CD14-positive monocyte (primary cell): ENCODE measurements around the gene ICAM5. TPM values are rescaled to one million over a fixed set of nuclear protein-coding genes. Genes with fewer than 3 reads are reported as not detected.

ENCODE experiments used
- DNase-seq, 3 donors: peaks; one replicate each; pipeline ENCODE4 v3.0.0-alpha.2; 2011 to 2022
- H2AFZ ChIP-seq: 2 replicates; pipeline ENCODE4 v1.6.0; 2012; ENCODE audit warnings: mild to moderate bottlenecking, low read depth, low read length, inconsistent platforms; ENCODE audit not compliant: insufficient read depth, poor library complexity, severe bottlenecking
- H3K27ac ChIP-seq, 2 donors: 1 replicate in 1 of 2; 2 replicates in 1 of 2; pipeline ENCODE4 v1.5.1; 2012 to 2013; ENCODE audit warnings: low read length in 2 of 2, control low read depth in 1 of 2, inconsistent platforms in 1 of 2, low read depth in 1 of 2, mild to moderate bottlenecking in 1 of 2
- H3K27me3 ChIP-seq, 2 donors: one replicate each; pipeline versions ENCODE4 v1.6.0 to v1.6.1; 2011 to 2013; ENCODE audit warnings: low read length in 2 of 2; ENCODE audit not compliant: control insufficient read depth in 2 of 2, insufficient read depth in 2 of 2
- H3K36me3 ChIP-seq, 2 donors: replicated peaks in 1 of 2; 1 replicate in 1 of 2; 2 replicates in 1 of 2; pipeline versions ENCODE4 v1.5.1 to v1.6.1; 2012 to 2013; ENCODE audit warnings: low read length in 2 of 2, control low read depth in 1 of 2, inconsistent platforms in 1 of 2, mild to moderate bottlenecking in 1 of 2; ENCODE audit not compliant: insufficient read depth in 2 of 2, control insufficient read depth in 1 of 2
- H3K4me1 ChIP-seq, 2 donors: 1 replicate in 1 of 2; 2 replicates in 1 of 2; pipeline versions ENCODE4 v1.5.1 to v1.6.1; 2012 to 2013; ENCODE audit warnings: low read length in 2 of 2, control low read depth in 1 of 2, inconsistent platforms in 1 of 2, mild to moderate bottlenecking in 1 of 2, moderate library complexity in 1 of 2; ENCODE audit not compliant: insufficient read depth in 2 of 2, control insufficient read depth in 1 of 2
- H3K4me2 ChIP-seq: replicated peaks from 2 replicates; pipeline ENCODE3; 2012; ENCODE audit warnings: low read length, moderate library complexity, mild to moderate bottlenecking; ENCODE audit not compliant: poor library complexity, severe bottlenecking; ENCODE audit errors: extremely low read depth
- H3K4me3 ChIP-seq, 3 experiments: fragments of 200-600 bp in 1 of 3; sonication (generic) in 1 of 3; replicated peaks in 1 of 3; 1 replicate in 2 of 3; 2 replicates in 1 of 3; pipeline ENCODE4 v1.5.1; 2011 to 2013; ENCODE audit warnings: low read length in 3 of 3, mild to moderate bottlenecking in 3 of 3, control low read depth in 2 of 3, low read depth in 2 of 3, inconsistent platforms in 1 of 3, moderate library complexity in 1 of 3
- H3K79me2 ChIP-seq: 2 replicates; pipeline ENCODE4 v1.6.0; 2012; ENCODE audit warnings: mild to moderate bottlenecking, control low read depth, inconsistent platforms, low read length, moderate library complexity; ENCODE audit not compliant: insufficient read depth
- H3K9ac ChIP-seq: 2 replicates; pipeline ENCODE4 v1.6.0; 2017; ENCODE audit warnings: low read length, mild to moderate bottlenecking; ENCODE audit not compliant: insufficient read depth, poor library complexity, severe bottlenecking
- H3K9me3 ChIP-seq, 2 donors: replicated peaks in 1 of 2; 1 replicate in 1 of 2; 2 replicates in 1 of 2; pipeline versions ENCODE4 v1.5.1 to v1.6.1; 2012 to 2013; ENCODE audit warnings: low read length in 2 of 2, control low read depth in 1 of 2; ENCODE audit not compliant: control insufficient read depth in 1 of 2, insufficient read depth in 1 of 2
- H4K20me1 ChIP-seq: 2 replicates; pipeline ENCODE4 v1.6.0; 2012; ENCODE audit warnings: mild to moderate bottlenecking, low read length, control low read depth, moderate library complexity; ENCODE audit not compliant: insufficient read depth
- H3K27ac Mint-ChIP-seq, 7 donors: one replicate each; pipeline ENCODE4 v1.8.0; 2020; ENCODE audit warnings: mild to moderate bottlenecking in 7 of 7, mixed read lengths in 7 of 7, moderate library complexity in 6 of 7, inconsistent platforms in 2 of 7
- H3K27me3 Mint-ChIP-seq, 3 donors: one replicate each; pipeline ENCODE4 v1.8.0; 2021 to 2022; ENCODE audit warnings: low read depth in 3 of 3, mild to moderate bottlenecking in 3 of 3, mixed read lengths in 3 of 3, moderate library complexity in 3 of 3, inconsistent platforms in 1 of 3
- H3K36me3 Mint-ChIP-seq, 2 donors: one replicate each; pipeline ENCODE4 v1.8.0; 2020; ENCODE audit warnings: mixed read lengths in 2 of 2, inconsistent platforms in 1 of 2, mild to moderate bottlenecking in 1 of 2
- H3K4me1 Mint-ChIP-seq: one replicate; pipeline ENCODE4 v1.8.0; 2020; ENCODE audit warnings: mild to moderate bottlenecking, mixed read lengths
- H3K4me3 Mint-ChIP-seq, 2 donors: one replicate each; pipeline ENCODE4 v1.8.0; 2020; ENCODE audit warnings: mild to moderate bottlenecking in 2 of 2, mixed read lengths in 2 of 2, moderate library complexity in 1 of 2
- H3K9me3 Mint-ChIP-seq, 7 donors: one replicate each; pipeline ENCODE4 v1.8.0; 2020 to 2022; ENCODE audit warnings: mixed read lengths in 7 of 7, mild to moderate bottlenecking in 6 of 7, moderate library complexity in 6 of 7, inconsistent platforms in 2 of 7
- WGBS: methylation state at CpG from one replicate; pipeline ENCODE4 v1.1.5; 2013; ENCODE audit warnings: missing lambda C conversion rate; ENCODE audit not compliant: insufficient coverage; 5-methylcytosine and 5-hydroxymethylcytosine counted together
- intact Hi-C, 2 donors: fragments of 100-400 bp; cut with micrococcal nuclease; formaldehyde crosslinking; loops; one replicate each; pipeline versions ENCODE4 v1.15.0 to v1.15.1; 2023
- polyA plus RNA-seq, 3 donors: library from polyadenylated mRNA; depleted of rRNA in 1 of 3; unstranded in 2 of 3; stranded (reverse) in 1 of 3; fragments of 300-500 nt in 2 of 3; fragments of >200 nt in 1 of 3; fragmentation: Illumina TruSeq in 2 of 3; gene quantifications; 1 replicate in 2 of 3; 2 replicates in 1 of 3; pipeline ENCODE4 v1.2.3, GENCODE V29; 2012 to 2021
- TF ChIP-seq, protein P1 (sequence below): fragments of 200-600 bp; IDR thresholded peaks from one replicate; pipeline ENCODE4 v1.8.0; 2022; ENCODE audit warnings: antibody characterized with exemption, mild to moderate bottlenecking

The ICAM5 gene
- polyA plus RNA-seq, 3 donors = 0.21 to 2.1 TPM; not detected in 1

DNA sequence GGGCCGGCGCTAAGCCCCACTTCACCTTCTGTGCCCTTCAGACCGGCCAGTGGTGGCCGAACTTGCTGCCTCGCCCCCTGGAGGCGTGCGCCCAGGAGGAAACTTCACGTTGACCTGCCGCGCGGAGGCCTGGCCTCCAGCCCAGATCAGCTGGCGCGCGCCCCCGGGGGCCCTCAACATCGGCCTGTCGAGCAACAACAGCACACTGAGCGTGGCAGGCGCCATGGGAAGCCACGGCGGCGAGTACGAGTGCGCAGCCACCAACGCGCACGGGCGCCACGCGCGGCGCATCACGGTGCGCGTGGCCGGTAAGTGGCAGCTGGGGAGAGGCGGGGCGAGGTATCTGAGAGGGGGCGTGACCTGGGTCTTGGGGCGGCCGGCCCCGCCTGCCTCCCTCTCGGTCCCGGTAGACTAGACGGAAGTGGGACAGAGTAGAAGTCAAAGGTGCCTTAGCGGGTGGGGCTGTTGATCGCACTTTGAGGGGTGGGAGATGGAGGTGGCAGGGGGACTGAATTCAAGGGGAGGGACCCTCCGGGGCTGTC, 5.6 kb downstream of the ICAM5 start:
- H2AFZ ChIP-seq = peak overlapping the region; percentile 82
- peaks cover 6 to 22% of the 10 kb centered on the region in 2 donors for H3K9me3 ChIP-seq
- Mint-ChIP-seq H3K36me3 (peaks cover 12 to 14% of the 10 kb centered on the region in 2 donors), H3K27me3 (peaks cover 69 to 78% (median 69%) of the 10 kb centered on the region in 3 donors), H3K9me3 (peaks cover 0 to 43% (median 21%) of the 10 kb centered on the region in 7 donors), H3K27ac (peak overlapping the region in 4 of 7 donors; percentile 15 to 70 (median 36)), H3K4me3 (peak overlapping the region; percentile 78 to 94), H3K4me1 (peaks cover 58% of the 10 kb centered on the region)
- no peak overlapping the region for H3K9ac ChIP-seq
- intact Hi-C loops = no loop called here
- under 1% methylated on average over 40 of the region's 48 CpGs for WGBS
- TF ChIP-seq, protein P1, sequence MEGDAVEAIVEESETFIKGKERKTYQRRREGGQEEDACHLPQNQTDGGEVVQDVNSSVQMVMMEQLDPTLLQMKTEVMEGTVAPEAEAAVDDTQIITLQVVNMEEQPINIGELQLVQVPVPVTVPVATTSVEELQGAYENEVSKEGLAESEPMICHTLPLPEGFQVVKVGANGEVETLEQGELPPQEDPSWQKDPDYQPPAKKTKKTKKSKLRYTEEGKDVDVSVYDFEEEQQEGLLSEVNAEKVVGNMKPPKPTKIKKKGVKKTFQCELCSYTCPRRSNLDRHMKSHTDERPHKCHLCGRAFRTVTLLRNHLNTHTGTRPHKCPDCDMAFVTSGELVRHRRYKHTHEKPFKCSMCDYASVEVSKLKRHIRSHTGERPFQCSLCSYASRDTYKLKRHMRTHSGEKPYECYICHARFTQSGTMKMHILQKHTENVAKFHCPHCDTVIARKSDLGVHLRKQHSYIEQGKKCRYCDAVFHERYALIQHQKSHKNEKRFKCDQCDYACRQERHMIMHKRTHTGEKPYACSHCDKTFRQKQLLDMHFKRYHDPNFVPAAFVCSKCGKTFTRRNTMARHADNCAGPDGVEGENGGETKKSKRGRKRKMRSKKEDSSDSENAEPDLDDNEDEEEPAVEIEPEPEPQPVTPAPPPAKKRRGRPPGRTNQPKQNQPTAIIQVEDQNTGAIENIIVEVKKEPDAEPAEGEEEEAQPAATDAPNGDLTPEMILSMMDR = peak; percentile 14
- no peaks in the 10 kb centered on the region for H3K79me2 ChIP-seq
- H3K36me3 ChIP-seq = no peaks in the 10 kb centered on the region
- peaks cover 28 to 59% of the 10 kb centered on the region in 2 donors for H3K27me3 ChIP-seq
- H4K20me1 ChIP-seq = peaks cover 4% of the 10 kb centered on the region
- peak; percentile 67 to 77 (median 75) for DNase-seq
- peaks cover 66 to 72% of the 10 kb centered on the region in 2 donors for H3K4me1 ChIP-seq
- peak overlapping the region; percentile 80 for H3K4me2 ChIP-seq
- H3K27ac ChIP-seq = no peak overlapping the region
- peak overlapping the region; percentile 20 to 74 (median 37) for H3K4me3 ChIP-seq

GRCh38 chr19:10295847-10296591, 6.3 kb downstream of the ICAM5 start:
- Histone ChIP-seq H3K4me3 (peak overlapping the region; percentile 20 to 74 (median 37)), H3K9ac (no peak overlapping the region), H2AFZ (peak overlapping the region; percentile 82), H3K27me3 (peaks cover 22 to 53% of the 10 kb centered on the region in 2 donors), H3K27ac (no peak overlapping the region), H4K20me1 (no peaks in the 10 kb centered on the region), H3K36me3 (no peaks in the 10 kb centered on the region), H3K4me2 (peak overlapping the region; percentile 80), H3K4me1 (peaks cover 65 to 72% of the 10 kb centered on the region in 2 donors), H3K79me2 (no peaks in the 10 kb centered on the region), H3K9me3 (peaks cover 6 to 17% of the 10 kb centered on the region in 2 donors)
- peaks cover 0 to 37% (median 20%) of the 10 kb centered on the region in 7 donors for H3K9me3 Mint-ChIP-seq
- peak overlapping the region in 4 of 7 donors; percentile 15 to 70 (median 36) for H3K27ac Mint-ChIP-seq
- peaks cover 12% of the 10 kb centered on the region in 2 donors for H3K36me3 Mint-ChIP-seq
- no peak for DNase-seq
- peaks cover 62 to 72% (median 63%) of the 10 kb centered on the region in 3 donors for H3K27me3 Mint-ChIP-seq
- peaks cover 52% of the 10 kb centered on the region for H3K4me1 Mint-ChIP-seq
- TF ChIP-seq, protein P1 = no peak
- intact Hi-C loops = no loop called here
- WGBS = 21% methylated on average over 43 of the region's 58 CpGs
- peak overlapping the region; percentile 78 to 94 for H3K4me3 Mint-ChIP-seq
